ENCODE measurements around the gene ITGB1BP1.

- TF ChIP-seq HOMEZ (CRISPR knock-in tag; IDR thresholded peaks at IDR 0.05) (no peak), POLR2A (conservative IDR thresholded peaks at IDR 0.05) (peak; percentile 87), BCOR (IDR thresholded peaks at IDR 0.05) (no peak), PKNOX1 (IDR thresholded peaks at IDR 0.05) (no peak)
- TF ChIP-seq, protein P1, sequence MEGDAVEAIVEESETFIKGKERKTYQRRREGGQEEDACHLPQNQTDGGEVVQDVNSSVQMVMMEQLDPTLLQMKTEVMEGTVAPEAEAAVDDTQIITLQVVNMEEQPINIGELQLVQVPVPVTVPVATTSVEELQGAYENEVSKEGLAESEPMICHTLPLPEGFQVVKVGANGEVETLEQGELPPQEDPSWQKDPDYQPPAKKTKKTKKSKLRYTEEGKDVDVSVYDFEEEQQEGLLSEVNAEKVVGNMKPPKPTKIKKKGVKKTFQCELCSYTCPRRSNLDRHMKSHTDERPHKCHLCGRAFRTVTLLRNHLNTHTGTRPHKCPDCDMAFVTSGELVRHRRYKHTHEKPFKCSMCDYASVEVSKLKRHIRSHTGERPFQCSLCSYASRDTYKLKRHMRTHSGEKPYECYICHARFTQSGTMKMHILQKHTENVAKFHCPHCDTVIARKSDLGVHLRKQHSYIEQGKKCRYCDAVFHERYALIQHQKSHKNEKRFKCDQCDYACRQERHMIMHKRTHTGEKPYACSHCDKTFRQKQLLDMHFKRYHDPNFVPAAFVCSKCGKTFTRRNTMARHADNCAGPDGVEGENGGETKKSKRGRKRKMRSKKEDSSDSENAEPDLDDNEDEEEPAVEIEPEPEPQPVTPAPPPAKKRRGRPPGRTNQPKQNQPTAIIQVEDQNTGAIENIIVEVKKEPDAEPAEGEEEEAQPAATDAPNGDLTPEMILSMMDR (IDR thresholded peaks at IDR 0.05 in 2 of 3, conservative IDR thresholded peaks at IDR 0.05 in 1 of 3; ENCODE audit: insufficient read depth in 2 of 3, low read depth in 1 of 3, low read length in 3 of 3): peak in 2 of 3 experiments; percentile 1 to 24; a peak in 1 of 6 replicates
These were observed at the start of gene ITGB1BP1, which contains the start of gene CPSF3 for GRCh38 chr2:9423100-9423921.
